Kasumi-1 (cell line): ENCODE data around the gene POTEJ.
"Not testable (repeated sequence)": the region's sequence is repeated elsewhere in the genome, so short reads cannot be mapped to it uniquely, and the experiment has no call there.

Experiments
- DNase-seq, 2 experiments: peaks; one replicate each; lab custom pipeline; 2025; lab: John Stamatoyannopoulos, UW

The POTEJ gene

GRCh38 chr2:130611140-130611539 lies at the start of gene POTEJ:
Gene POTEJ, plus strand, starts transcription at chr2:130611440. Its CDS starts 93 bp downstream, at chr2:130611533.
- not testable (repeated sequence) for DNase-seq

GRCh38 chr2:130566165-130566564 lies 45.1 kb upstream of the POTEJ start:
- DNase-seq: not testable (repeated sequence)

GRCh38 chr2:130571929-130572328 lies 39.3 kb upstream of the POTEJ start:
- DNase-seq: not testable (repeated sequence)

- DNase-seq: not testable (repeated sequence)
Observed at GRCh38 chr2:130574230-130574629, 37.0 kb upstream of the POTEJ start.

GRCh38 chr2:130576209-130576784 lies 34.9 kb upstream of the POTEJ start:
- not testable (repeated sequence) for DNase-seq

GRCh38 chr2:130577559-130577958 lies 33.7 kb upstream of the POTEJ start:
- DNase-seq: not testable (repeated sequence)

GRCh38 chr2:130579121-130579520 lies 32.1 kb upstream of the POTEJ start:
- not testable (repeated sequence) for DNase-seq

GRCh38 chr2:130581491-130581890 lies 29.7 kb upstream of the POTEJ start:
- not testable (repeated sequence) for DNase-seq

GRCh38 chr2:130582970-130583369 lies 28.3 kb upstream of the POTEJ start:
- not testable (repeated sequence) for DNase-seq

GRCh38 chr2:130583582-130583981 lies 27.7 kb upstream of the POTEJ start:
- not testable (repeated sequence) for DNase-seq

GRCh38 chr2:130584726-130585125 lies 26.5 kb upstream of the POTEJ start:
- DNase-seq: not testable (repeated sequence)

- not testable (repeated sequence) for DNase-seq
Observed at GRCh38 chr2:130588688-130589458, 22.4 kb upstream of the POTEJ start.

GRCh38 chr2:130590170-130590841 lies 20.9 kb upstream of the POTEJ start:
- not testable (repeated sequence) for DNase-seq

- not testable (repeated sequence) for DNase-seq
Observed at GRCh38 chr2:130590842-130591359, 20.3 kb upstream of the POTEJ start.

- DNase-seq: not testable (repeated sequence)
Observed at GRCh38 chr2:130592791-130593414, 18.3 kb upstream of the POTEJ start.

GRCh38 chr2:130594011-130594410 lies 17.2 kb upstream of the POTEJ start:
- not testable (repeated sequence) for DNase-seq

GRCh38 chr2:130596757-130597156 lies 14.5 kb upstream of the POTEJ start:
- not testable (repeated sequence) for DNase-seq

- not testable (repeated sequence) for DNase-seq
Observed at GRCh38 chr2:130597994-130598393, 13.2 kb upstream of the POTEJ start.

GRCh38 chr2:130598463-130598862 lies 12.8 kb upstream of the POTEJ start:
- DNase-seq: not testable (repeated sequence)

GRCh38 chr2:130599393-130599792 lies 11.8 kb upstream of the POTEJ start, which contains the start of gene CFC1:
Gene CFC1, minus strand, starts transcription at chr2:130599575. Its CDS starts 288 bp downstream, at chr2:130599287.
- DNase-seq: not testable (repeated sequence)

- DNase-seq: not testable (repeated sequence)
Observed at GRCh38 chr2:130599926-130600325, 11.3 kb upstream of the POTEJ start.
